PC-3 (cell line): ENCODE data around the gene YBX2.

ENCODE experiments used
- EZH2 ChIP-seq: fragments of 300-600 bp; sonication (generic); IDR thresholded peaks from one replicate; pipeline ENCODE4 v1.6.1; 2017; ENCODE audit warnings: antibody characterized with exemption, mild to moderate bottlenecking, low read length; ENCODE audit not compliant: unreplicated experiment
- TF ChIP-seq, protein P1 (sequence below): fragments of 300-600 bp; sonication (generic); conservative IDR thresholded peaks from 2 replicates; pipeline ENCODE4 v1.5.1; 2017; ENCODE audit warnings: antibody characterized with exemption, low read depth, mild to moderate bottlenecking, low read length

DNA sequence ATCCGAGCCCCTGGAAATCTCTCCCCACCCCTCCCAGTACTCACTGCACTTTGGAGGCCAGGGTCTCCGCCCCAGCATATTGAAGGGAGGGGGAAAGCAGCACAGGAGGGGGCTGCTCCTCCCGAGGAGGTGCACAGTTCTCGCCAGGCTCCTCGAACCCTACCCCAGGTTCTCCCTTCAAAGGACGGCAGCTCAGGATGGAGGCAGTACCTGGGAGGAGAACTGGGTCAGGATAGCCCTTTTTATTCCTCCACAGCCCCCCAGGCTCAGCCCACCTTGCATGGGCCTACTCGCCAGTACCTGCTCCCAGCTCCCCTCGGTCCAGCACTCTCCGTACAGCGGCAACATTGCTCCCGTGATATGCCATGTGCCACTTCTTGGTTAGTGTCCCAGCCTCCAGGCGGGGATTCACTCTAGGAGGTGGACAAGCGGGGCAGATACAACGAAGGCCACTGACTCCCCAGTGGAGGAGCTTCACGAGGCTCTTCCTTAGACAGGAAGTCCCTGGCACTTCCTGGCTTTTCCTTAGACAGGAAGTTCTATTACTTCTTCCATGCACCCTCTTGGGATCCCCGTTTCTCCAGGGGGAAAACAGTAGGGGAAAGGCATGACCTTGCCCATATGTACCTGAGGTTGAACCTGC is 22.8 kb upstream of the YBX2 start:
- TF ChIP-seq, protein P1, sequence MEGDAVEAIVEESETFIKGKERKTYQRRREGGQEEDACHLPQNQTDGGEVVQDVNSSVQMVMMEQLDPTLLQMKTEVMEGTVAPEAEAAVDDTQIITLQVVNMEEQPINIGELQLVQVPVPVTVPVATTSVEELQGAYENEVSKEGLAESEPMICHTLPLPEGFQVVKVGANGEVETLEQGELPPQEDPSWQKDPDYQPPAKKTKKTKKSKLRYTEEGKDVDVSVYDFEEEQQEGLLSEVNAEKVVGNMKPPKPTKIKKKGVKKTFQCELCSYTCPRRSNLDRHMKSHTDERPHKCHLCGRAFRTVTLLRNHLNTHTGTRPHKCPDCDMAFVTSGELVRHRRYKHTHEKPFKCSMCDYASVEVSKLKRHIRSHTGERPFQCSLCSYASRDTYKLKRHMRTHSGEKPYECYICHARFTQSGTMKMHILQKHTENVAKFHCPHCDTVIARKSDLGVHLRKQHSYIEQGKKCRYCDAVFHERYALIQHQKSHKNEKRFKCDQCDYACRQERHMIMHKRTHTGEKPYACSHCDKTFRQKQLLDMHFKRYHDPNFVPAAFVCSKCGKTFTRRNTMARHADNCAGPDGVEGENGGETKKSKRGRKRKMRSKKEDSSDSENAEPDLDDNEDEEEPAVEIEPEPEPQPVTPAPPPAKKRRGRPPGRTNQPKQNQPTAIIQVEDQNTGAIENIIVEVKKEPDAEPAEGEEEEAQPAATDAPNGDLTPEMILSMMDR: no peak
- no peak for TF ChIP-seq EZH2
